GM23248 (cell line): ENCODE results near the gene PIK3CD. TPM values are rescaled to one million over a fixed set of nuclear protein-coding genes. Genes with fewer than 3 reads are reported as not detected.
"Not testable (repeated sequence)": the region's sequence is repeated elsewhere in the genome, so short reads cannot be mapped to it uniquely, and the experiment has no call there.

ENCODE experiments used
- DNase-seq: peaks from one replicate; pipeline ENCODE4 v3.0.0-alpha.2; 2015
- H2AFZ ChIP-seq: fragments of 200-600 bp; sonication (generic); 2 replicates; pipeline ENCODE4 v1.6.1; 2016; ENCODE audit warnings: antibody characterized with exemption
- H3F3A ChIP-seq: fragments of 200-600 bp; sonication (generic); 2 replicates; pipeline ENCODE4 v1.6.1; 2016; ENCODE audit warnings: mild to moderate bottlenecking, antibody characterized with exemption, mixed run types; ENCODE audit not compliant: insufficient read depth
- H3K27ac ChIP-seq: fragments of 200-600 bp; sonication (generic); 2 replicates; pipeline ENCODE4 v1.5.1; 2016; ENCODE audit warnings: mild to moderate bottlenecking
- H3K27me3 ChIP-seq: fragments of 200-600 bp; sonication (generic); replicated peaks from 2 replicates; pipeline ENCODE4 v1.6.1; 2016; ENCODE audit warnings: mild to moderate bottlenecking; ENCODE audit not compliant: insufficient read depth
- H3K36me3 ChIP-seq: fragments of 200-600 bp; sonication (generic); 2 replicates; pipeline ENCODE4 v1.6.1; 2016; ENCODE audit warnings: low read depth, mild to moderate bottlenecking
- H3K4me1 ChIP-seq: fragments of 200-600 bp; sonication (generic); 2 replicates; pipeline ENCODE4 v1.6.1; 2016; ENCODE audit warnings: mild to moderate bottlenecking; ENCODE audit not compliant: insufficient read depth
- H3K4me2 ChIP-seq: fragments of 200-600 bp; sonication (generic); one replicate; pipeline ENCODE4 v1.6.1; 2016; ENCODE audit warnings: mild to moderate bottlenecking; ENCODE audit not compliant: unreplicated experiment
- H3K4me3 ChIP-seq: fragments of 200-600 bp; sonication (generic); 2 replicates; pipeline ENCODE4 v1.5.1; 2016; ENCODE audit warnings: mild to moderate bottlenecking
- H3K79me2 ChIP-seq: fragments of 200-600 bp; sonication (generic); 2 replicates; pipeline ENCODE4 v1.6.1; 2016; ENCODE audit warnings: mild to moderate bottlenecking; ENCODE audit not compliant: insufficient read depth
- H3K9ac ChIP-seq: fragments of 200-600 bp; sonication (generic); 2 replicates; pipeline ENCODE4 v1.6.1; 2016; ENCODE audit warnings: mild to moderate bottlenecking
- H3K9me2 ChIP-seq: fragments of 200-600 bp; sonication (generic); 2 replicates; pipeline ENCODE4 v1.6.1; 2016; ENCODE audit warnings: mixed run types, mild to moderate bottlenecking, moderate library complexity; ENCODE audit not compliant: insufficient read depth
- H3K9me3 ChIP-seq: fragments of 200-600 bp; sonication (generic); one replicate; pipeline ENCODE4 v1.6.1; 2017; ENCODE audit warnings: low read depth
- H4K20me1 ChIP-seq: fragments of 200-600 bp; sonication (generic); 2 replicates; pipeline ENCODE4 v1.6.0; 2016; ENCODE audit not compliant: insufficient read depth
- EZH2 ChIP-seq: fragments of 200-600 bp; sonication (generic); IDR thresholded peaks from 2 replicates; pipeline ENCODE4 v1.6.1; 2018; ENCODE audit warnings: antibody characterized with exemption, mild to moderate bottlenecking; ENCODE audit not compliant: insufficient read depth, poor library complexity, severe bottlenecking
- EZH2phosphoT487 ChIP-seq: fragments of 200-600 bp; sonication (generic); IDR thresholded peaks from 2 replicates; pipeline ENCODE4 v1.6.1; 2018; ENCODE audit warnings: antibody characterized with exemption, moderate library complexity, mild to moderate bottlenecking, low read depth; ENCODE audit not compliant: insufficient read depth
- WGBS, 2 experiments: methylation state at CpG; one replicate each; pipeline ENCODE4 v1.1.6; 2015 to 2017; ENCODE audit warnings: low lambda C conversion rate in 2 of 2, low coverage in 1 of 2; ENCODE audit errors: missing lambda C conversion rate in 2 of 2; 5-methylcytosine and 5-hydroxymethylcytosine counted together
- in situ Hi-C: fragments of 300-500 bp; cut with MboI; formaldehyde crosslinking; loops from 2 replicates; pipeline ENCODE4 v1.15.0; 2020
- polyA plus RNA-seq: library from polyadenylated mRNA; unstranded; fragments of >200 nt; fragmentation: Nextera tagmentation; extraction: Ambion mirVana; gene quantifications from 2 replicates; pipeline ENCODE4 v1.2.1, GENCODE V29; 2016
- total RNA-seq: library from RNA; depleted of rRNA; stranded (reverse); fragments of >200 nt; shearing (Covaris generic); gene quantifications from 2 replicates; pipeline ENCODE4 v1.2.3, GENCODE V29; 2014

The PIK3CD gene
- total and polyA plus RNA-seq, 2 experiments from 2014 or later, result 3.5 to 7.1 TPM

GRCh38 chr1:9758559-9759121 lies 107.1 kb downstream of the PIK3CD start:
- H3K9me2 ChIP-seq, result no peaks in the 10 kb centered on the region
- no peak overlapping the region for H3K27ac ChIP-seq
- no peak for DNase-seq
- no peaks in the 10 kb centered on the region for H3K4me1 ChIP-seq
- no peak overlapping the region for H3K4me3 ChIP-seq
- H3K79me2 ChIP-seq, result peaks cover 96% of the 10 kb centered on the region
- in situ Hi-C loops, result no loop called here
- 97 to 99% methylated on average over 10 of the region's 10 CpGs for WGBS, 2 experiments
- no peaks in the 10 kb centered on the region; the same call in 1 of the 2 replicates for H3F3A ChIP-seq
- 0 out of 2 replicates have a peak, but pooled peaks cover 2% of the 10 kb centered on the region for H4K20me1 ChIP-seq
- no peak overlapping the region for H3K9ac ChIP-seq
- no peak overlapping the region for H2AFZ ChIP-seq
- H3K4me2 ChIP-seq, result no peak overlapping the region
- TF ChIP-seq EZH2phosphoT487 (no peak), EZH2 (no peak)
- H3K9me3 ChIP-seq, result no peaks in the 10 kb centered on the region
- H3K36me3 ChIP-seq, result no peaks in the 10 kb centered on the region
- H3K27me3 ChIP-seq, result no peaks in the 10 kb centered on the region

GRCh38 chr1:9759939-9760338 lies 108.4 kb downstream of the PIK3CD start:
- Histone ChIP-seq H3K4me2 (no peak overlapping the region), H3K9me2 (no peaks in the 10 kb centered on the region), H4K20me1 (0 out of 2 replicates have a peak, but pooled peaks cover 2% of the 10 kb centered on the region), H3K27ac (no peak overlapping the region), H3K4me1 (peaks cover 5% of the 10 kb centered on the region; the same call in 1 of the 2 replicates), H3K4me3 (no peak overlapping the region), H3K79me2 (peaks cover 99% of the 10 kb centered on the region), H2AFZ (no peak overlapping the region), H3K9ac (no peak overlapping the region), H3K9me3 (no peaks in the 10 kb centered on the region), H3F3A (peaks cover 5% of the 10 kb centered on the region), H3K27me3 (no peaks in the 10 kb centered on the region), H3K36me3 (no peaks in the 10 kb centered on the region)
- DNase-seq, result no peak
- in situ Hi-C loops, result no loop called here
- WGBS, 2 experiments, result 97 to 100% methylated on average over 2 of the region's 2 CpGs
- TF ChIP-seq EZH2phosphoT487, result no peak
- TF ChIP-seq EZH2, result no peak

- no peak for TF ChIP-seq EZH2phosphoT487
- Histone ChIP-seq H3K36me3 (no peaks in the 10 kb centered on the region), H3K27me3 (no peaks in the 10 kb centered on the region), H3K4me2 (no peak overlapping the region), H3K9ac (no peak overlapping the region), H4K20me1 (0 out of 2 replicates have a peak, but pooled peaks cover 2% of the 10 kb centered on the region), H2AFZ (no peak overlapping the region), H3K9me2 (no peaks in the 10 kb centered on the region), H3K9me3 (no peaks in the 10 kb centered on the region), H3K79me2 (peaks cover 96% of the 10 kb centered on the region), H3K4me3 (no peak overlapping the region), H3K4me1 (peaks cover 14% of the 10 kb centered on the region), H3K27ac (no peak overlapping the region), H3F3A (peaks cover 14% of the 10 kb centered on the region)
- WGBS, 2 experiments, result 99 to 100% methylated on average over 6 of the region's 6 CpGs
- DNase-seq, result no peak
- in situ Hi-C loops, result no loop called here
Measured at GRCh38 chr1:9760824-9761223, 109.3 kb downstream of the PIK3CD start.

DNA sequence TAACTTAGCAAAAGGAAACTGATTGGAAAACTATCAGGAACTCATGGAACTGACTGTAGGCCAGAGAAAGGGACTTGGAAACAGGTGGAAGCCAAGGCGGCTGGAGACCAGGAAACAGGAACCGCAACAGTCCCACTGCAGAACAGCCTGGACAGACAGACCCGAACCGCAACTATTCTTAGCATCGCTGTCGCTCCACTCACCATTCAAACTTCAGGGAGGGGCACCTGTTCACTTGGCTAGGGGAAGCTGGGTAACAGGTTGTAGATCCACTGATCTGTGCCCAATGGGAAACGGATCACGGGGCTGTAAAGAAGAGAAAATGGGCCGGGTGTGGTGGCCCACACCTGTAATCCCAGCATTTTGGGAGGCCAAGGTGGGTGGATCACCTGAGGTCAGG lies 110.3 kb downstream of the PIK3CD start:
- DNase-seq, result no peak
- no peak overlapping the region for H2AFZ ChIP-seq
- no peaks in the 10 kb centered on the region for H3K9me2 ChIP-seq
- in situ Hi-C loops, result no loop called here
- H3K9ac ChIP-seq, result no peak overlapping the region
- H3K4me3 ChIP-seq, result no peak overlapping the region
- WGBS, 2 experiments, result 96 to 99% methylated on average over 9 of the region's 9 CpGs
- no peak overlapping the region for H3K27ac ChIP-seq
- TF ChIP-seq EZH2phosphoT487 (no peak), EZH2 (no peak)
- peaks cover 20% of the 10 kb centered on the region for H3F3A ChIP-seq
- H3K4me2 ChIP-seq, result no peak overlapping the region
- no peaks in the 10 kb centered on the region for H3K36me3 ChIP-seq
- H3K27me3 ChIP-seq, result no peaks in the 10 kb centered on the region
- H3K9me3 ChIP-seq, result no peaks in the 10 kb centered on the region
- peaks cover 21% of the 10 kb centered on the region for H3K4me1 ChIP-seq
- peaks cover 86% of the 10 kb centered on the region for H3K79me2 ChIP-seq
- 0 out of 2 replicates have a peak, but pooled peaks cover 2% of the 10 kb centered on the region for H4K20me1 ChIP-seq

- H3K36me3 ChIP-seq, DNase-seq, H3K4me2 ChIP-seq, H2AFZ ChIP-seq, in situ Hi-C loops, H3K9me2 ChIP-seq, H3K27me3 ChIP-seq, H3K4me3 ChIP-seq, H3K9ac ChIP-seq, H3K9me3 ChIP-seq, H4K20me1 ChIP-seq, H3K27ac ChIP-seq: not testable (repeated sequence)
- Histone ChIP-seq H3F3A (peaks cover 26% of the 10 kb centered on the region), H3K79me2 (peaks cover 80% of the 10 kb centered on the region), H3K4me1 (peaks cover 21% of the 10 kb centered on the region)
- 96 to 97% methylated on average over 11 to 25 of the region's 25 CpGs for WGBS, 2 experiments
Measured at GRCh38 chr1:9762446-9762845, 110.9 kb downstream of the PIK3CD start.
